KMS-11 (cell line): ENCODE results near the gene PTPRA.
A peak's percentile ranks its signal among the peaks of the same experiment; 100 is the strongest.

Experiments
- H2AFZ ChIP-seq: fragments of 200-600 bp; sonication (generic); 2 replicates; pipeline ENCODE4 v1.6.1; 2016; ENCODE audit warnings: antibody characterized with exemption, mixed run types, low read depth
- H3K27ac ChIP-seq: fragments of 200-600 bp; sonication (generic); 2 replicates; pipeline ENCODE4 v1.6.1; 2016; ENCODE audit warnings: mild to moderate bottlenecking, mixed run types
- H3K27me3 ChIP-seq: fragments of 200-600 bp; sonication (generic); 2 replicates; pipeline ENCODE4 v1.6.1; 2017; ENCODE audit warnings: mild to moderate bottlenecking, low read depth, mixed run types, moderate library complexity; ENCODE audit not compliant: insufficient read depth
- H3K36me3 ChIP-seq: fragments of 200-600 bp; sonication (generic); 2 replicates; pipeline ENCODE4 v1.6.1; 2017; ENCODE audit warnings: mild to moderate bottlenecking, mixed run types; ENCODE audit not compliant: insufficient read depth
- H3K4me1 ChIP-seq: fragments of 200-600 bp; sonication (generic); 2 replicates; pipeline ENCODE4 v1.6.1; 2016; ENCODE audit warnings: mild to moderate bottlenecking, low read depth, mixed run types; ENCODE audit not compliant: poor library complexity, severe bottlenecking
- H3K4me2 ChIP-seq: fragments of 200-600 bp; sonication (generic); 2 replicates; pipeline ENCODE4 v1.7.0; 2016; ENCODE audit warnings: mild to moderate bottlenecking, mixed run types
- H3K4me3 ChIP-seq: fragments of 200-600 bp; sonication (generic); IDR thresholded peaks from 2 replicates; pipeline ENCODE4 v1.6.1; 2017; ENCODE audit warnings: low read depth, low read length, mixed read lengths; ENCODE audit not compliant: insufficient read depth
- H3K79me2 ChIP-seq: fragments of 200-600 bp; sonication (generic); 2 replicates; pipeline ENCODE4 v1.6.1; 2016; ENCODE audit warnings: low read depth, mixed run types; ENCODE audit not compliant: insufficient read depth
- H3K9ac ChIP-seq: fragments of 200-600 bp; sonication (generic); 2 replicates; pipeline ENCODE4 v1.6.1; 2016; ENCODE audit warnings: mild to moderate bottlenecking, mixed run types
- H4K20me1 ChIP-seq: fragments of 200-600 bp; sonication (generic); 2 replicates; pipeline ENCODE4 v1.6.1; 2016; ENCODE audit warnings: mild to moderate bottlenecking, mixed run types; ENCODE audit not compliant: insufficient read depth
- CTCF ChIP-seq: fragments of 200-600 bp; sonication (generic); conservative IDR thresholded peaks from 2 replicates; pipeline ENCODE4 v1.6.1; 2017; ENCODE audit warnings: low read depth, mild to moderate bottlenecking, antibody characterized with exemption, low read length, moderate library complexity, mixed read lengths

Gene PTPRA

GRCh38 chr20:3042625-3043024, 169.3 kb downstream of the PTPRA start:
- no peak overlapping the region for H3K4me2 ChIP-seq
- no peaks in the 10 kb centered on the region for H3K79me2 ChIP-seq
- TF ChIP-seq CTCF: no peak
- no peaks in the 10 kb centered on the region for H3K36me3 ChIP-seq
- H2AFZ ChIP-seq: no peak overlapping the region
- H3K4me3 ChIP-seq: no peak overlapping the region
- H3K9ac ChIP-seq: no peak overlapping the region
- no peaks in the 10 kb centered on the region for H3K27me3 ChIP-seq
- H3K27ac ChIP-seq: no peak overlapping the region
- no peaks in the 10 kb centered on the region for H4K20me1 ChIP-seq
- peaks cover 4% of the 10 kb centered on the region for H3K4me1 ChIP-seq

GRCh38 chr20:3043322-3043721, 170.0 kb downstream of the PTPRA start, which contains the start of gene GNRH2:
GNRH2 (plus strand) TSS chr20:3043622; CDS start chr20:3044415, 793 bp downstream.
- Histone ChIP-seq H4K20me1 (no peaks in the 10 kb centered on the region), H3K9ac (no peak within 1 kb of the TSS), H3K27me3 (no peaks in the 10 kb centered on the region), H3K36me3 (no peaks in the 10 kb centered on the region), H3K4me2 (no peak within 1 kb of the TSS), H3K27ac (no peak within 1 kb of the TSS), H2AFZ (no peak within 1 kb of the TSS), H3K79me2 (no peaks in the 10 kb centered on the region), H3K4me1 (peaks cover 4% of the 10 kb centered on the region), H3K4me3 (no peak within 1 kb of the TSS)
- no peak for TF ChIP-seq CTCF

- H3K36me3 ChIP-seq: no peaks in the 10 kb centered on the region
- no peak overlapping the region for H3K4me2 ChIP-seq
- no peak overlapping the region for H2AFZ ChIP-seq
- H4K20me1 ChIP-seq: no peaks in the 10 kb centered on the region
- peaks cover 4% of the 10 kb centered on the region for H3K4me1 ChIP-seq
- H3K79me2 ChIP-seq: no peaks in the 10 kb centered on the region
- no peak overlapping the region for H3K27ac ChIP-seq
- TF ChIP-seq CTCF: no peak
- no peaks in the 10 kb centered on the region for H3K27me3 ChIP-seq
- H3K4me3 ChIP-seq: no peak overlapping the region
- H3K9ac ChIP-seq: no peak overlapping the region
Observed at GRCh38 chr20:3044336-3044965, 171.2 kb downstream of the PTPRA start.

DNA sequence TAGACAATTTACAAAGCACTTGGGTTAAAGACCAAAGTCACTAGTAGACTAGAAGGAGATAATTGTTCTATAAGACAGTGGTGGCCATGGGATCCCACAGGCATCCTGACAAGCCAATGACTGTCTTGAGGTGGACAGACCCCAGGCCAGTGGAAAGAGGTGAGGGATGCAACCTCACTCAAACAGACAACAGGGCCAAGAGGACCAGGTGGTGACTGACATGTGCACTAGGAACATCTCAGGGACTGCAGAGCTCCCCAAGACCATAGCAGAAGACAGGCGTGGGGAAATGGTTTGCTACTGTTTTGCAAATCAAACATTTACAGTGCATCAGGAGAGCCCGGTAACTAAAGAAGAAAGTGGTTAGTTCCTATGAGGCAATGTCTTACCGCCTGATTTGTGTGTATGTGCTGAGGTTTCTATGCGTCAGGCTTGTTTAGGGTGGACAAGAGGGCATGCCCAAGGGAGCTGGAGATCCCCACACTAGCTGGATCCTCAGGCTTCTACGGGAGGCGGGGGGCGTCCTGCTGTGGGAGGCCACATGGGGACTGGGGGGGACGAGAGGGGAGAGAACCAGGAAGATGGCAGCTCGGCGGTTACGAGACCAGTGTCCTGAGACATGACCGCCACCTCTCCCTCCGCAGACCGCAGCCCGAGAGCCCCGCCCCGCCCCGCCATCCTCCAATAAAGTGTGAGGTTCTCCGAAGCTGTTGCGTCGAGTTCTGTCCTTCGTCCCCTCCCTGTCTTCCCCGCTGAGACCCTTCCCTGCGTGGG, 171.9 kb downstream of the PTPRA start:
- H3K79me2 ChIP-seq: no peaks in the 10 kb centered on the region
- H3K27ac ChIP-seq: no peak overlapping the region
- peak overlapping the region; percentile 71; the same call in 1 of the 2 replicates for H2AFZ ChIP-seq
- H4K20me1 ChIP-seq: no peaks in the 10 kb centered on the region
- TF ChIP-seq CTCF: no peak
- H3K4me2 ChIP-seq: peak overlapping the region; percentile 48; the same call in 1 of the 2 replicates
- H3K27me3 ChIP-seq: no peaks in the 10 kb centered on the region
- H3K36me3 ChIP-seq: no peaks in the 10 kb centered on the region
- H3K9ac ChIP-seq: peak overlapping the region; percentile 60
- H3K4me1 ChIP-seq: peaks cover 4% of the 10 kb centered on the region
- H3K4me3 ChIP-seq: no peak overlapping the region
